IPS DF 4.7 (cell line): ENCODE measurements around the gene PHACTR1.
"Not testable (repeated sequence)": the region's sequence is repeated elsewhere in the genome, so short reads cannot be mapped to it uniquely, and the experiment has no call there.

Source experiments
- DNase-seq: peaks from one replicate; pipeline ENCODE4 v3.0.0-alpha.2; 2013; ENCODE audit warnings: low spot score; ENCODE audit errors: extremely low read depth

PHACTR1 gene

DNA sequence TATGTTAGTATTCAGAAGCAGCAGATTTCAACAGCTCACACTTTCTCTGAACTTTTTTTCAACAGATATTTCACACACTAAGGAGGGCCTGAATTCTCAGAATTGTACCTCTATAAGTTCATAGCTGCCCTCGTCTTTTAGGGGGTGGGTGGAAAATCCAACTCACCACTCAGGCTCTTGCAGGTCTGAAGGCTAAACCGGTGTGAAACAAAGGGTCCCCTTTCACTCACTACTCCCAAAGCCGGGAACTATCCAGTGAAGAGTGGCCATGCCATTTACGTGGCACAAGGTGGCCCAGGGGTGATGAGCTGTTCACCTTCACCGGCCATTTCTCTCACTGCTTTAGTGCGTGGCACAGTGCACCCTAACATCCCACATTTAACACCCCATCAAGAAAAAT is 587.5 kb downstream of the PHACTR1 start:
- DNase-seq, result no peak

DNA sequence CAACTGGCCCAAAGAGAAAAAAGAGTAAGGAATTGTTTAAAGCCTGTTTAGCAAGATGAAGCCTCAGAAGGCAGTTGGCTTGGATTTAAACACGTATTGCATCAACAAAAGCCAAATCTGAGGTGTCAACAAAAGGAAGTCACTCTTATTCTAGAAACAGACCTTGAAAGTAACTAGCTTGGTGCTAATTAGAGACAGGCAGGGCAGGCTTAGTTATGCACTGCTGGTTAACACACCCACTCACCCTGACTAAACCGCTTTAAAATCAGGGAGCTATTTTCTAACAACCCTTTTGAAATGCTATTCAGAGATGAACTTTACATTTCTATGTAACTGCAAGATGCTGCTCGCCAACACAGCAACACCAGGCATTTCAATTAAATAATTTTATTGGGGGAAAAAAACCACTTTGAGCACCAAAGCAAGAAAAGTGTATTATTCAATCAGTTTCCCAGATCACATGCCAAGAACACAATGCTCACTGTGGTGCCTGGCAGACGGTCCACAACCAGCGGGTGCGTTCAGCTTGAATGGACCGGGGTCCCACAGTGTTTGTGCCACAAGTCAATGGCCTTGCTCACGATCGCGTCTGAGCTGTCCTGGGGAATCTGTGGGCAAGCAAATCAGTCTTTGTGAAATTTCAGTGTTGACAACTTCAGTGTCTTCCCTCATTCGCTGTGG is 588.2 kb downstream of the PHACTR1 start:
- DNase-seq, result no peak

DNA sequence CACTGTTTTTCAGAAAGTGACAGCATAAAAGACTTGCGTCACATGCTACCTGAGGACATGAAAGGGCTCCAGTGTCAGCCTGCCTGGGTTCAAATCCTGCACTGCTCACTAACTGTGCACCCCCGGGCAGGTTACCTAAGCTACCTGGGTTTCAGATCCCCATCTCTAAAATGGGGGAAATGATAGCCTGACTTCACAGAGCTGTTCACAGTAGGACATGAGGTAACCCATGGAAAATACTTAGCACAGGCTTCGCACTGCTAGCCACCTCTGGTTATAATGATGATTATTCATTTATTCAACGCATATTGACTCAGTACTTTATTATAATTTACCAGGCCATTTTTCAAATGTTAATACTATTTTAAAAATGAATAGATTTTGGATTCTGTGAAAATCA is 588.7 kb downstream of the PHACTR1 start:
- no peak for DNase-seq

DNA sequence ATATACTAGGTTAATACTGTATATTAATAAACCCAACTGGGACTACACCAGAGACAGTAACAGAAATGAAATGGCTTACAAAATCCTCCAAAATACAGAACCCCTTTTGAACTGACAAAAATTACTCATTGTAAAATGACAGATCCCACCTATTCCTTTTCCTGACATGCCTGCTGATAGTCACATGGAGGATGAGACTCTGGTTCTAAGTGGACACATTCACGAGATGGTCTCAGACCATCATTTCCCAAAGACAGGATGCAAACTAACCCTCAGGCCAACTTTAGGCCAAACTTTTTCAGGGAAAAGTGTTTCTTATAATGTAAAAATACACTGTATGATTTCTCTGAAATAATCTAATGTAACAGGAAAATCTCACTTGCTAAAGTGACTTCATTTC is 589.2 kb downstream of the PHACTR1 start:
- no peak for DNase-seq

DNA sequence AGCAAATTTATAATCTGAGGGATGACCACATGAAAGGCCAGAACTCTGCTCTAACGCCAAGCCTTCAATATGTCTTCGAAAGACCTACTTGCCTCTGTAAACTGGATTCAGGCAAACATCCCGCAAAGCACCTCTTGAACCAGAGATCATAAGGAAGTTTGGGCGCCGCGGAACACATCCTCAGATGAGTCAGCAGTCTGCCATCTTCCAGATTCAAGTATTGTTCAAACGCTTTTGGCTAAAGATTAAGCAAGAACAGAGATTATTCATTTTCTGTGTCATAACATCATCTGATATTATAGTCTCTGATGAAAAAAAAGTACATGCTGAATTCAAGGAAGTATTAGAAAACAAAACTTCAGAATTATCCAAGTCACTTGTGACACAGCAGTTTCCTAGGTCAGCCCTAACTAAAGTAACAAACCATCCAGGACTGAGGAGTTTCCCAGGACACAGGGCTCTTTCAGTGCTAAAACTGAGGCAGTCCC is 591.0 kb downstream of the PHACTR1 start:
- DNase-seq, result no peak

DNA sequence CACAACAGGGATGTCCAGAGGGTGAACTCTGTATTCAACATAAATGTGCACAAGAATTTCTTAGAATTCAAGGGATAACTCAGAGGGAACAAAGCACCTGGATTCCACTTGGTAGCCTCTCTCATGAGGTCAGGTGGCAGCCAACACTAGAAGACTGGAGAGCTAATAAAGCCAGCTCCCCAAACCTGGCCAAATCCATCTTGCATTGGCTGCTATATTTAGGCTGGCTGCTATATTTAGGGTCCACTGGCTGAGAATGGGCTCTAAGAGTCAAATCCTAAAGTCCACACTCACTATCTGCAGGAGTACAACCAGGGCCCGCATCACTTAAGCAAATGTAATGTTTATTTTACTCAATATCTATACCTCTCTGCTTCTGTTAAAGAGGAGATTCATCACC is 591.8 kb downstream of the PHACTR1 start:
- DNase-seq, result no peak

DNA sequence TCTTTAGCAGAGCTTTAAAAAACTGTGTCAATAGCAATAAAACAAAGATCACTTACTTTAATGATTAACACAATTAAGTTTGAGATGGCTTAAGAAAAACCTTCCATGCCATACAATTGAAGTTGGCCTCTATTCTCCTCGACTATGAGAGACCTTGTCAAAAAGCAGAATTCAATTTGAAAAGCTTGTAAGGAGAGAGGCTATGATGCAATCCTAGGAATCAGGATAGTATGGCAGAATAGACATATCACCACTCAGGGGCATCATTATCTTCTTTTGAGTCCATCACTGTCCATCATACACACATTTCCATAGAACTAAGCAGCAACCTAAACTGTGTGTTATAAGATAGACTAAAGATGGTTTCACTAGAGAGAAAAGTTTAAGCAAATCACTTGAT is 594.6 kb downstream of the PHACTR1 start:
- DNase-seq, result no peak

DNA sequence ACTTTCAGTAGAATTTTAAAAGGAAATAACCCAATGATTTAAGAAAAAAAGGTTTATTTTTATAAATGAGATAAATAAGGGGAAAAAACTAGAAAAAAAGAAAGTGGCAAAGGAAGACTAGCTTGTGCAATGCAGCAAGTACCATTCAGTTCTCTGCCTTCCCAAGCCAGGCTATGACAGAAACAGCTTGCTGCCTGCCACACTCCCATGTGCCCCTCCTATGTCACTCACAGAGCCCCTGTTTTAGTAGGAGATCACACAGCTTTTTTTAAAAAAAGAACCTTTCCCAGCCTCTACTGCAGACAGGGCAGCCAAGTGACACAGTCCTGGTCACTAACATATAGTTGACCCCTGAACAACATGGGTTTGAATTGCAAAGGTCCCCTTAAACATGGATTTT is 598.2 kb downstream of the PHACTR1 start:
- no peak for DNase-seq

DNA sequence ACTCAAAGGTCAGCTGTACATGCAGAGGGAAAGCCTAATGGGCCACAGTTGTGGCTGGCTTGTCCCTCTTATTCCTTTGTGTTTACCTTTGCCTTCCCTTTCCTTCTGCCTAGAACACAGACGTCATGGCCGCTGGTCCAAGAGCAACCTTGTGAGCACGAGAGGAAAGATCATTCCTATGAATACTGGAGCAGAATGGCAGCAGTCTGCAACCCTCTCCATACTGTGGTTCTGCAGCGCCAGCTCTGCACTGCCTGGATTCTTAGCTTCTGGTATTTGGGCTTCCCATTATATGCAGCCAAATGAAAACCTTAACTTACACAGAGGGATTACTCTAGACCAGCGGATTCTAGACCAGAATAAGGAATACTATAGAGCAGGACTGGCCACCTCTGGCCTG is 599.3 kb downstream of the PHACTR1 start:
- DNase-seq, result no peak

DNA sequence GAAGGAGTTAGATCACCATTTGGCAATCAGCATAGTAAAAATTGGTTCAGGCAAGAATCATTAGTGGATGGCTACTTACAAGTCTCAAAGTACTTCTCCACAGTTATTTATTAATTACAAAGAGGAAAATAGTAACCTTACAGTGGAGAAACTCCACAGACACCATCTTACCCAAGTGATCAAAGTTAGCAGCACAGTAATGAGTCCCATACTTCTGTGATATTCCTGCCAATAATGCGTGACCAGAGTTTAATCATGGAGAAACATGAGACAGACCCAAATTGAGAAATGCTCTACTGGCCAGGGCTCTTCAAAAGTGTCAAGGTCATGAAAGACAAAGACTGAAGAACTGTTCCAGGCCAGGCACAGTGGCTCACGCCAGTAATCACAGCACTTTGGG is 602.3 kb downstream of the PHACTR1 start:
- DNase-seq, result no peak

DNA sequence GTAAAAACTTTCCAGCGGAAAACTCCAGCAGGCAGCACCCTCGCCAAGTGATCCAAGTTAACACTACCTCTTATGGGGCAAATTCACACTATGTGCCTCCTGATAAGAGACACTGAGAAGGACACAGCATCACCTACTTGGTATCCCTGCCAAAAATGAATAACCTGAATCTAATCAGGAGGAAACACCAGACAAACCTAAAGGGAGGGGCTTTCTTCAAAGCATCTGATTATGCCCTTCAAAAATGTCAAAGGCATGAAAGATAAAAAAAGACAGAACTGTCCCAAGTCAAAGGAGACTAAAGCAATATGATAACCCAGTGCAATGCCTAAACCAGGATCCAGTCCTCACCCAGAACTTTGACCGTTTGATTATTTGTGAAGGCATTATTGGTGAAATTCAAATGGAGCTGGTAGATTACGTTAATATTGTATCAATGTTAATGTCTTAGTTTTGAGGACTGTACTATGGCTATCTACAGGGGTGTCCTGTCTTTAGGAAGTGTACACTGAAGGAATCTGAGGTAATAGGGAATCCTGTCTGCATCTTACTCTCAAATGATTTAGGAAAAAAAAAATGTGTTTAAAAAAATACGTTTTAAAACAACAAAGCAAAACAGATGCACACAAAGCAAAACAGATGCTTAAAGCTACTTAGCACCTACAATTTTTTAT is 603.5 kb downstream of the PHACTR1 start:
- no peak for DNase-seq

DNA sequence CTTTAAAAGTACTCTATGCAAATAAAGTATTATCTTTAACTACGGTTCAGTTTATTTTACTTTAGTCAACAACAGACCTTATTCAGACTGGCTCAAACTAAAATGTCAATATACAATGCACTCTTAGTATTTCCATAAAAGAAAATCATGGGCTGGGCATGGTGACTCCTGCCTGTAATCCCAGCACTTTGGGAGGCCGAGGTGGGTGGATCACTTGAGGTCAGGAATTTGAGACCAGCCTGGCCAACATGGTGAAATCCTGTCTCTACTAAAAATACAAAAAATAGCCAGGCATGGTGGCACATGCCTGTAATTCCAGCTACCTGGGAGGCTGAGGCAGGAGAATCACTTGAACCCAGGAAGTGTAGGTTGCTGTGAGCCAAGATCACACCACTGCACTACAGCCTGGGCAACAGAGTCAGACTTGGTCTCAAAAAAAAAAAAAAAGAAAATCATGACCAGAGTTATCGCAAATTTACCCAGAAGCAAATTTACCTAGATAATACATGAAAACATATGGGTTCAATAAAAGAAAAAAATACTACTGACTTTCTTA is 609.5 kb downstream of the PHACTR1 start:
- not testable (repeated sequence) for DNase-seq

DNA sequence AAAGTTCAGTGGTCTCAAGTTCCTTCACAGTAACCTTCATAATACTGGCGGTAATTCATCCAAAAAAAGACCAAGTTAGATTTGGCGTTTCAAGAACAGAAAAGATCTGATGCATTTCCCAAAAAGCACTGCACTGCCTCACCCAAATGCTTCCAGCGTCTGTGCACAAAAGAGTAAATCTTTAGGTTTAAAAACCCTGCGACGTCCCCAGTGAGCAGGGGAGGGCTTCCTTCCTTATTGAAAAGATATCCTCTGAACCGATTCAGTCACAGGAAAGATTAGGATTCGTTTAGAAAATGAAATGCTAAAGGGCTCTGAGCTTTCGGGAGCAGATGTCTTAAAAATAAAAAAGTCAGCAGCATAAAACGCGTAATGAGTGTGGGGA is 611.1 kb downstream of the PHACTR1 start:
- DNase-seq, result no peak

DNA sequence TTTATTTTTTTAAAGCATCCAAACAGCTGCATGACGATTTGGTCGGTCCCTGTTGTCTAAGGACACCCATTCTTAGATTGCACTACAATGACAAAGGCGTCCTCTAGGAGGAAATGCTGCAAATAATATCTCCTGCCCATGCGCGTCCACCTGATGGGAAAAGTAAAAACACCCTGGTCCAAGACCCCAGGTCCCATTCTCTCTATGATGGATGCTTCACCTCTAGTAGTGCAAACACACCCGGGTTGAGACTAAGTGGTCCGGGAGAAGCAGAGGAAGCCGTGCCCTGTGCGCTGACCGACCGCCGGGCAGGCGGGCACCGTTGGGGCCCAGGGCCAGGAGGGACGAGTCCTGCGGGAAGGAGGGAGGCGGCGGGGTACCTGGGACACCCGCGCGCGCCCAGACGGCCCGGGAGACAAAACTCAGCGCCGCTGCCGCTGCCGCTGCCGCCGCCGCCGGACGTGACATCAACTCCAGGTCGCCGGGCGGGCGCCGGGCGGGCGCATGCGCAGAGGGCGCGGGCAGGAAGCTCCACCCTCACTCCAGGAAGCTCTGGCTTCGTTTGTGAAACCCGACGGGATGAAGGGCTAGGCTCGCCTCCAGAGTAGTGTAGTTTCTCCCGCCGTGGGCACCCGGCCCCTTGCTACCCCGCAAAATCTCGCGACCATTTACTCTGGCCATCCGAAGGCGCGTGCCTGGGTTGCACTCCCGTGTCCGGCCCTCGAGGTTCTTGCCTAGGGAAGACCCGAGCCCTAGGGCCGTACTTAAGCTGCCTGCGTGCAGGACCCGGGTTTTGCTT is 611.7 kb downstream of the PHACTR1 start, which contains the start of gene TBC1D7:
TSS of gene TBC1D7 (minus strand) at position 462 of the 799 bp plus-strand sequence. CDS start 1,639 bp downstream, outside the sequence.
- DNase-seq, result no peak

DNA sequence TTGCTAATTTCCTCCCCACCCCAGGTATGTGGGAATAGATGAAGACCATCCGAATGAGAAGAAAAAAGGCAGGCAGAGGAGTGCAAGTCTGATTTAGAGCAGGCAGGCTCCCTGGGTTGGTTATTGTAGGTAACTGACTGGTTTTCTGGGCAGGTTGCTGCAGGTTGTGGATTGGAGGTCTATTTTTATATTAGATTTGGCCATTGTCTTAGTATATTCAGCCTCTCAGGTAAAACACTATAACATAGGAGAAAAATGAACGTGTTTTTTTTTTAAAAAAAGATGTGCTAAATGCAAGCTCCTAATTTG is 612.3 kb downstream of the PHACTR1 start:
- DNase-seq, result no peak

DNA sequence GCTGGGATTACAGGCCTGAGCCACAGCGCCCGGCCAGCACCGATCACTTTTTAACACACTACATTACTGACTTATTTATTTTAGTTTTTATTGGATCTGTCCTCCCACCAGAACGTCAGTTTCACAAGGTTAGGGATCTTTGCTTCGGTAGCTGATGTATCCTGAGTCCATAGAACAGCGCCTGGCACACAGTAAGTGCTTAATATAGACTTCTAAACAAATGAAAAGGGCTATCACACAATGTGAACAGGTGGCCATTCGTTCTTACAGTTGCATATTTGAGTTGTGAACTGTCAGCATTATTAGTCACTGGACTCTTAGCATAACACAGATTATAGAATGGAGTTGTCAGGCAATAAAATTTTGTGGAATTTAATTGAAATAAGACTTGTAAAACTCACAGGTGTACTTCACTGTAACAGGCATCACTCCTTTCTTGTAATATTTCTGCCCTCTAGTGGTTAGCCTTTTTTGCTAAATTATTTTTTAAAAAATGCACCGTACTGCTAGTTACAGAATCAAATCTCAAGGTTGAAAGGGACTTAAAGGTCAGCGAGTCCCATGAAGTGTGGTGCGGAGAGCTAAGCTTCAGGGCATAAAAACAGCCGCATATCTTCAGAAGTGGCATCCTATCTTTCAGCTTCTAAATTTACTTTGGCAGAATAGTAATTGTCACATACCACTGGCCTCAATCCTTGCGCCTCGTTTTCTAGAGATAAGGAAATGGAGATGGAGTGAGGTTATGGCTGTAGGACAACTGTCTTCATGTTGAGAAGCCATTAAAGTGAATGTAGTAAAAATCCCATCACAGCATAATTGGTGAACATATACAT is 615.2 kb downstream of the PHACTR1 start:
- no peak for DNase-seq

DNA sequence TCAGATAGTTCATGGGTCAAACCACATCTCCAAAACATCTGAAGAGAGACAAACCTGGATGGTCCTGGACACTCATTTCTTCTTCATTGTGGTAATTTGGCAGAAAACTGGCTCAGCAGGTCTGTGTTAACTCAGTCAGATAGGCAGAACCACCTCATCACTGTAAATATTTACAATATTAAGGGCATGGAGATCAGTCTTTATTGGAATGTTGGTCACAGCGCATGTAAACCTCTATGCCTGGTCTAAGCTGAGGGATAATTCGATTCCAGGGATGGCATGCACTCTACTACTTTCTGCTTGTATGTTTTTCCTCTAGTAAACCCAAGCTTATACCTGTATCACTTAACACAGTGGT is 615.8 kb downstream of the PHACTR1 start:
- no peak for DNase-seq

DNA sequence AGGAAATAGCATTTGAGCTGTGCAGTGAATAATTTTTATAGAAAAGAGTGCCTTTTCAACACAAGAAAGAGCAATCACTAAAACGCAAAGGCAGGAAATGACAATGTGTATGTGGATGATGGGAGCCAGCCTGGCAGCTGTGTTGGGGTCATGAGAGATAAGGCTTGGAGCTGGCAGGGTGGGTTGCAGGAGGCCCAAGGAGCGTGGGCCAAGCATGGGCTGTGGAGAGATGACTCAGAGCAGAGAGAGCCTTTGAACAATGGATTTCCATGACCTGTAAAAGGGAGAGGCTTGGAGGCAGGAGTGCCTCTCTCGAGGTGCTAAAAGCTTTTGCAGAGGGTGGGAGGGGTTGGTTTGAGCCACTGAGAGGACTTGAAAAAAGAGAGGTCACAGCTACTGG is 618.4 kb downstream of the PHACTR1 start:
- no peak for DNase-seq

DNA sequence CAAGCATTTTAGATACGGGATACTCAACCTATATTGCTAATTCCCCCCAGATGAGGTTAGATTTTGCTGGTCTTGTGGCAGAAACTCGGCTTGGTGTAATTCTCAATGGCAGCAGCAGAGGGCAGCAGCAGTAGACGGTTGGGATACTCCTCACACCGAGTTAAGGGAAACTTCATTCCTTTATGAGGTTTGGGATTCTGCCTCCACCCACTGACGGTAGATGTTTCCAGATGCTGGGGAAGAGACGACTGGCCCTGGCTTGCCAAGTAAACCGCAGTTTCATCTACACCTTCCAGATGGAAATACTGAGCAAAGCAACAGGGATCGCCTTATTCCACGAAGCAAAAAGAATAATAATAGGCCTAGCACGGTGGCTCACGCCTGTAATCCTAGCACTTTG is 620.0 kb downstream of the PHACTR1 start:
- peak; percentile 81 for DNase-seq

DNA sequence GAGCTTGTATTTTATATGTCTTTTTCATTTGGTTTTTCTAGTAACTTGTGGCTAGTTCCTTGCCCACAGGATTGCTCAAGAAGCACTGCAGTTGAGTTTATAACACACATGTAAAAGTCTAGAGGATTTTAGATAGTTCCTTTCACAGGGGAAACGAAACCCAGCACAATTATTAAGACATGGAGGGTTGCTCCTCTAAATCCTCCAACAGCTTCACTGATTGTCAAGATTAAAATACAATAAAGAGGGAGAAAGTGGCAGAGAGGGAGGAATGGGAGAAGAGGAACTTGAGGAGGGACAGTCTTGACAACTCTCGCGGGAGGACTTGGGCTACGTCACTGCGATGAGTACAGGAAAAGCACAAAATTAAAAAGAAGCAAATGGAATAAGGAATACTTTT is 621.5 kb downstream of the PHACTR1 start:
- DNase-seq, result no peak
